ENCODE results near the gene BCAN. TPM values are rescaled to one million over a fixed set of nuclear protein-coding genes. Genes with fewer than 3 reads are reported as not detected.
A peak's percentile ranks its signal among the peaks of the same experiment; 100 is the strongest.

The BCAN gene, protein sequence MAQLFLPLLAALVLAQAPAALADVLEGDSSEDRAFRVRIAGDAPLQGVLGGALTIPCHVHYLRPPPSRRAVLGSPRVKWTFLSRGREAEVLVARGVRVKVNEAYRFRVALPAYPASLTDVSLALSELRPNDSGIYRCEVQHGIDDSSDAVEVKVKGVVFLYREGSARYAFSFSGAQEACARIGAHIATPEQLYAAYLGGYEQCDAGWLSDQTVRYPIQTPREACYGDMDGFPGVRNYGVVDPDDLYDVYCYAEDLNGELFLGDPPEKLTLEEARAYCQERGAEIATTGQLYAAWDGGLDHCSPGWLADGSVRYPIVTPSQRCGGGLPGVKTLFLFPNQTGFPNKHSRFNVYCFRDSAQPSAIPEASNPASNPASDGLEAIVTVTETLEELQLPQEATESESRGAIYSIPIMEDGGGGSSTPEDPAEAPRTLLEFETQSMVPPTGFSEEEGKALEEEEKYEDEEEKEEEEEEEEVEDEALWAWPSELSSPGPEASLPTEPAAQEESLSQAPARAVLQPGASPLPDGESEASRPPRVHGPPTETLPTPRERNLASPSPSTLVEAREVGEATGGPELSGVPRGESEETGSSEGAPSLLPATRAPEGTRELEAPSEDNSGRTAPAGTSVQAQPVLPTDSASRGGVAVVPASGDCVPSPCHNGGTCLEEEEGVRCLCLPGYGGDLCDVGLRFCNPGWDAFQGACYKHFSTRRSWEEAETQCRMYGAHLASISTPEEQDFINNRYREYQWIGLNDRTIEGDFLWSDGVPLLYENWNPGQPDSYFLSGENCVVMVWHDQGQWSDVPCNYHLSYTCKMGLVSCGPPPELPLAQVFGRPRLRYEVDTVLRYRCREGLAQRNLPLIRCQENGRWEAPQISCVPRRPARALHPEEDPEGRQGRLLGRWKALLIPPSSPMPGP
- 1 to 10 TPM in 1 of 4 donors, under 1 TPM in 1, not detected in 2; 0.54 to 1.1 TPM for total RNA-seq

DNA sequence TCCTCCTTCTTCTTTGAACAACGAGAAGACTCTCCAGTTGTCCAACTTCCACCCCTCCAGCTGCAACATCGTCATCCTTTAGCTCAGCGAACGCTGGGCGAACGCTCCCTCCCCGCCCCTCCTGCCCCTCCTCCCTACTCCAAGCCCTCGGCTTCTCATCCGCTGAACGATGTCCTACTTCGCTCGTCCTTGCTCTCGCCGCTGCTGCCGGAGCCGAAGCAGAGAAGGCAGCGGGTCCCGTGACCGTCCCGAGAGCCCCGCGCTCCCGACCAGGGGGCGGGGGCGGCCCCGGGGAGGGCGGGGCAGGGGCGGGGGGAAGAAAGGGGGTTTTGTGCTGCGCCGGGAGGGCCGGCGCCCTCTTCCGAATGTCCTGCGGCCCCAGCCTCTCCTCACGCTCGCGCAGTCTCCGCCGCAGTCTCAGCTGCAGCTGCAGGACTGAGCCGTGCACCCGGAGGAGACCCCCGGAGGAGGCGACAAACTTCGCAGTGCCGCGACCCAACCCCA is at the start of gene BCAN:
Gene BCAN, plus strand, starts transcription at position 357 of the 504 bp plus-strand sequence. CDS start 3,938 bp downstream, outside the sequence.
- peaks cover 23% of the 10 kb centered on the region for H3K27me3 ChIP-seq
- H3K4me3 ChIP-seq (replicated peaks in 1 of 3) = peak within 1 kb of the TSS in 1 of 3 donors; percentile 10
- WGBS, 2 donors = 1% methylated on average over 16 to 27 of the region's 46 CpGs
- DNase-seq = no peak
- H3K9me3 ChIP-seq = no peaks in the 10 kb centered on the region
- H3K36me3 ChIP-seq = no peaks in the 10 kb centered on the region
- no peak for TF ChIP-seq POLR2A (IDR thresholded peaks at IDR 0.05)
- TF ChIP-seq, protein P1, sequence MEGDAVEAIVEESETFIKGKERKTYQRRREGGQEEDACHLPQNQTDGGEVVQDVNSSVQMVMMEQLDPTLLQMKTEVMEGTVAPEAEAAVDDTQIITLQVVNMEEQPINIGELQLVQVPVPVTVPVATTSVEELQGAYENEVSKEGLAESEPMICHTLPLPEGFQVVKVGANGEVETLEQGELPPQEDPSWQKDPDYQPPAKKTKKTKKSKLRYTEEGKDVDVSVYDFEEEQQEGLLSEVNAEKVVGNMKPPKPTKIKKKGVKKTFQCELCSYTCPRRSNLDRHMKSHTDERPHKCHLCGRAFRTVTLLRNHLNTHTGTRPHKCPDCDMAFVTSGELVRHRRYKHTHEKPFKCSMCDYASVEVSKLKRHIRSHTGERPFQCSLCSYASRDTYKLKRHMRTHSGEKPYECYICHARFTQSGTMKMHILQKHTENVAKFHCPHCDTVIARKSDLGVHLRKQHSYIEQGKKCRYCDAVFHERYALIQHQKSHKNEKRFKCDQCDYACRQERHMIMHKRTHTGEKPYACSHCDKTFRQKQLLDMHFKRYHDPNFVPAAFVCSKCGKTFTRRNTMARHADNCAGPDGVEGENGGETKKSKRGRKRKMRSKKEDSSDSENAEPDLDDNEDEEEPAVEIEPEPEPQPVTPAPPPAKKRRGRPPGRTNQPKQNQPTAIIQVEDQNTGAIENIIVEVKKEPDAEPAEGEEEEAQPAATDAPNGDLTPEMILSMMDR (IDR thresholded peaks at IDR 0.05) = no peak
- intact Hi-C loops (cut with DNase I) = no loop called here
- H3K27ac ChIP-seq = no peak within 1 kb of the TSS
- peaks cover 9 to 10% of the 10 kb centered on the region in 2 donors for H3K4me1 ChIP-seq

DNA sequence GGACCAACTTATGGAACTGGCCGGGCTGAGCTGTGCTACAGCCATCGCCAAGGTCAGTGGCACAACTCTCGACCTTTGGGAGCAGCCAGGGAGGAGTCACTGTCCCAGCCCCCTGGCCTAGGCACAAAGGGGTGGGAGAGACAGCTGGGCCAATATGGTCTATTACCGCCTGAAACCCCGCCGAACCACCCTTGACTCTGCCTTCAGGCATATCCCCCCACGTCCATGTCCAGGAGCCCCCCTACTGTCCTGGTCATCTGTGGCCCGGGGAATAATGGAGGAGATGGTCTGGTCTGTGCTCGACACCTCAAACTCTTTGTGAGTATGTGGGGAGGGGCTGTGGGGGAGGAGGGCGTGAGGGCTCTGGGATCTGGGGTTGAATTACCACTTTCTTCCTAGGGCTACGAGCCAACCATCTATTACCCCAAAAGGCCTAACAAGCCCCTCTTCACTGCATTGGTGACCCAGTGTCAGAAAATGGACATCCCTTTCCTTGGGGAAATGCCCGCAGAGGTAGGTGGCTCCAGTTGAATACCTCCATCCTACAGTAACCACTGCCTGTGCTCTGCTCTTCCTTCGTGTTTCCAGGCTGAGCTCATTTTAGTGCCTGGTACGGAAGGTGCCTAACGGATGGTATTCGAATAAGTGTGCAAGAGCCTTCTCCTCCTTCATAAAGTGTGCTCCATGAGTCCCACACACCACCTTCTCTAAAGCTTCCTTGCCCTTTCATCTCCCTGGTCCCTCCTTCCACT is 49.6 kb upstream of the BCAN start:
- 48 to 49% methylated on average over 16 of the region's 16 CpGs for whole genome bisulfite sequencing, 2 donors
- TF ChIP-seq, protein P1 (IDR thresholded peaks at IDR 0.05) = no peak
- TF ChIP-seq POLR2A (IDR thresholded peaks at IDR 0.05) = no peak
- intact Hi-C loops (cut with DNase I) = loop anchor here (5.0 kb wide), 1 partner anchor 85 kb away; no protein-coding TSS in a partner anchor
- H3K36me3 ChIP-seq = peaks cover 6 to 23% of the 10 kb centered on the region in 2 donors
- H3K27ac ChIP-seq = peak overlapping the region in 2 of 3 donors; percentile 72 to 83
- H3K4me3 ChIP-seq (replicated peaks in 1 of 3) = peak overlapping the region; percentile 30 to 68 (median 44)
- no peaks in the 10 kb centered on the region for H3K27me3 ChIP-seq
- DNase-seq = no peak
- H3K9me3 ChIP-seq = no peaks in the 10 kb centered on the region
- H3K4me1 ChIP-seq = peaks cover 11 to 12% of the 10 kb centered on the region in 2 donors

DNA sequence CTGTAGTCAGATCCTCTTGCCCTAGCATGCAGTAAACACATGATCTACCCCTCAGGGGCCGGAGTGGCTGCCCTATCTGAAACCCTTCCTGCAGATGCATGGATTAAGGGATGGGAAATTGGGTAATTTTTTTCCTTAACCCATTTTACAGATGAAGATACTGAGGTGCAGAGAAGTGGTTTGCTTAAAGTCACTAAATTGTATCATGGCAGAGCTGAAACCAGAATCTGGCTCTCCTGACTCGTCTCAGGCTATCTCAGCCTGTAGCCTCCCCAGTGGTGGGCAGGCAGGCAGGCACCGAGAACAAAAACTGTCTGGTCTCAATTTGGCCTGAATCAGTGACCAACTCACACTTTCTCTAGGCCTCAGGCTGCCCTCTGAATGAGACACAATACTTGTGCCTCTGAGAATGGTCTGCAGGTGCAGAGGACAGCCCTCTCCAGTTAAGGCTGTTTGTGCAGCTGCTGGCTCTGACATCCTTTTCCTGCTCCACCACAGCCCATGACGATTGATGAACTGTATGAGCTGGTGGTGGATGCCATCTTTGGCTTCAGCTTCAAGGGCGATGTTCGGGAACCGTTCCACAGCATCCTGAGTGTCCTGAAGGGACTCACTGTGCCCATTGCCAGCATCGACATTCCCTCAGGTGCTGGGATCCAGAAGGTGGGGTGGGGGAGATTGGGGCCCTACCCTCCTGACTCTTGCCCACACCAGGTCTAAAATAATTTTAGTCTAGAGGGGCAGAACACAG is 48.8 kb upstream of the BCAN start:
- Histone ChIP-seq H3K27ac (no peak overlapping the region), H3K36me3 (peaks cover 8 to 23% of the 10 kb centered on the region in 2 donors), H3K9me3 (no peaks in the 10 kb centered on the region), H3K4me3 (replicated peaks in 1 of 3) (no peak overlapping the region), H3K27me3 (no peaks in the 10 kb centered on the region), H3K4me1 (peaks cover 11 to 12% of the 10 kb centered on the region in 2 donors)
- no peak for DNase-seq
- intact Hi-C loops (cut with DNase I) = loop anchor here (5.0 kb wide), 1 partner anchor 86 kb away; no protein-coding TSS in a partner anchor
- no peak for TF ChIP-seq POLR2A (IDR thresholded peaks at IDR 0.05)
- TF ChIP-seq, protein P1 (IDR thresholded peaks at IDR 0.05) = no peak
- 79 to 88% methylated on average over 8 of the region's 8 CpGs for WGBS, 2 donors

DNA sequence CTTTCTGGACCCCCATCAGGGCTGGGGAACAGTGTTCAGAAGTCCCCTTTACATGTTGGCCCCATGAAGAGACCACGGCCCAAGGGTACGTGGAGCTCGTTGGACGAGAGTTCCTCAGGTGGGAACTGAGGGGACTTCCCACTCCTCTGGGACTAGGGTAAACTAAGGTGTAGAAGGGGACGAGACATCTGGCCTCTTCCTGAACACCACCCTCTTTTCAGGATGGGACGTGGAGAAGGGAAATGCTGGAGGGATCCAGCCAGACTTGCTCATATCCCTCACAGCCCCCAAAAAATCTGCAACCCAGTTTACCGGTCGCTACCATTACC is 48.3 kb upstream of the BCAN start:
- intact Hi-C loops (cut with DNase I) = loop anchor here (5.0 kb wide), 1 partner anchor 86 kb away; no protein-coding TSS in a partner anchor
- no peak for DNase-seq
- WGBS, 2 donors = 91 to 94% methylated on average over 6 to 8 of the region's 8 CpGs
- H3K27ac ChIP-seq = no peak overlapping the region
- peaks cover 8 to 23% of the 10 kb centered on the region in 2 donors for H3K36me3 ChIP-seq
- TF ChIP-seq, protein P1 (IDR thresholded peaks at IDR 0.05) = no peak
- TF ChIP-seq POLR2A (IDR thresholded peaks at IDR 0.05) = no peak
- peaks cover 11 to 12% of the 10 kb centered on the region in 2 donors for H3K4me1 ChIP-seq
- H3K9me3 ChIP-seq = no peaks in the 10 kb centered on the region
- H3K4me3 ChIP-seq (replicated peaks in 1 of 3) = no peak overlapping the region
- H3K27me3 ChIP-seq = no peaks in the 10 kb centered on the region
